Trophoblast cell (in vitro differentiated cells and primary cell): ENCODE measurements around the gene NCL.
A peak's percentile ranks its signal among the peaks of the same experiment; 100 is the strongest.

ENCODE experiments used
- DNase-seq, 2 donors: peaks; one replicate each; pipeline ENCODE4 v3.0.0-alpha.2; 2016
- H2AFZ ChIP-seq: 2 replicates; pipeline ENCODE4 v1.6.1; 2013; ENCODE audit warnings: low read length, moderate library complexity, mild to moderate bottlenecking; ENCODE audit not compliant: insufficient read depth, poor library complexity
- H2AK5ac ChIP-seq: 2 replicates; pipeline ENCODE4 v1.6.1; 2013; ENCODE audit warnings: mild to moderate bottlenecking, low read length
- H2BK120ac ChIP-seq: 2 replicates; pipeline ENCODE4 v1.6.1; 2013; ENCODE audit warnings: low read length, mild to moderate bottlenecking, moderate library complexity; ENCODE audit not compliant: insufficient read depth, poor library complexity
- H2BK12ac ChIP-seq: 2 replicates; pipeline ENCODE4 v1.6.1; 2013; ENCODE audit warnings: mild to moderate bottlenecking, low read length, moderate library complexity
- H2BK5ac ChIP-seq: 2 replicates; pipeline ENCODE4 v1.6.1; 2013; ENCODE audit warnings: low read length, low read depth, moderate library complexity, mild to moderate bottlenecking; ENCODE audit not compliant: poor library complexity
- H3K14ac ChIP-seq: 2 replicates; pipeline ENCODE4 v1.6.1; 2013; ENCODE audit warnings: mild to moderate bottlenecking, low read length
- H3K18ac ChIP-seq: 2 replicates; pipeline ENCODE4 v1.6.1; 2013; ENCODE audit warnings: mild to moderate bottlenecking, low read length
- H3K23ac ChIP-seq: 2 replicates; pipeline ENCODE4 v1.6.1; 2013; ENCODE audit warnings: low read length
- H3K27ac ChIP-seq: 2 replicates; pipeline ENCODE4 v1.5.1; 2013; ENCODE audit warnings: low read depth, mild to moderate bottlenecking, inconsistent platforms, low read length, moderate library complexity
- H3K27me3 ChIP-seq: 2 replicates; pipeline ENCODE4 v1.6.1; 2013; ENCODE audit warnings: inconsistent platforms, mild to moderate bottlenecking, low read length, moderate library complexity; ENCODE audit not compliant: insufficient read depth
- H3K36me3 ChIP-seq, 2 experiments: 1 replicate in 1 of 2; 2 replicates in 1 of 2; pipeline ENCODE4 v1.6.1; 2013; ENCODE audit warnings: low read length in 2 of 2, mild to moderate bottlenecking in 2 of 2, moderate library complexity in 1 of 2; ENCODE audit not compliant: insufficient read depth in 2 of 2, control insufficient read depth in 1 of 2
- H3K4ac ChIP-seq: 2 replicates; pipeline ENCODE4 v1.6.1; 2013; ENCODE audit warnings: low read depth, mild to moderate bottlenecking, low read length, moderate library complexity
- H3K4me1 ChIP-seq, 2 experiments: 1 replicate in 1 of 2; 2 replicates in 1 of 2; pipeline ENCODE4 v1.6.1; 2013; ENCODE audit warnings: low read length in 2 of 2, mild to moderate bottlenecking in 2 of 2, moderate library complexity in 1 of 2; ENCODE audit not compliant: insufficient read depth in 2 of 2, control insufficient read depth in 1 of 2
- H3K4me2 ChIP-seq: 2 replicates; pipeline ENCODE4 v1.6.1; 2013; ENCODE audit warnings: inconsistent platforms, mild to moderate bottlenecking, low read length, moderate library complexity
- H3K4me3 ChIP-seq: 2 replicates; pipeline ENCODE4 v1.5.1; 2013; ENCODE audit warnings: mild to moderate bottlenecking, low read depth, low read length, inconsistent platforms
- H3K79me1 ChIP-seq: one replicate; pipeline ENCODE4 v1.6.1; 2013; ENCODE audit warnings: low read length
- H3K79me2 ChIP-seq: 2 replicates; pipeline ENCODE4 v1.6.1; 2013; ENCODE audit warnings: low read length, mild to moderate bottlenecking; ENCODE audit not compliant: control insufficient read depth, insufficient read depth, poor library complexity
- H3K9ac ChIP-seq: 2 replicates; pipeline ENCODE4 v1.6.1; 2013; ENCODE audit warnings: mild to moderate bottlenecking, low read length
- H3K9me3 ChIP-seq: 2 replicates; pipeline ENCODE4 v1.6.1; 2013; ENCODE audit warnings: low read depth, mild to moderate bottlenecking, control low read depth, inconsistent platforms, low read length; ENCODE audit not compliant: insufficient read depth
- H4K12ac ChIP-seq: 2 replicates; pipeline ENCODE4 v1.6.1; 2013; ENCODE audit warnings: low read depth, mild to moderate bottlenecking, low read length, moderate library complexity
- H4K8ac ChIP-seq: 2 replicates; pipeline ENCODE4 v1.6.1; 2013; ENCODE audit warnings: low read depth, mild to moderate bottlenecking, low read length, moderate library complexity
- H4K91ac ChIP-seq: one replicate; pipeline ENCODE4 v1.6.1; 2013; ENCODE audit warnings: low read depth, mild to moderate bottlenecking, low read length, moderate library complexity
- WGBS: extraction: QIAGEN DNeasy Blood & Tissue Kit; methylation state at CpG from one replicate; pipeline ENCODE4 v1.1.7; 2013; ENCODE audit warnings: missing lambda C conversion rate; ENCODE audit not compliant: insufficient read length, insufficient coverage; ENCODE audit errors: extremely low coverage; 5-methylcytosine and 5-hydroxymethylcytosine counted together

The NCL gene

DNA sequence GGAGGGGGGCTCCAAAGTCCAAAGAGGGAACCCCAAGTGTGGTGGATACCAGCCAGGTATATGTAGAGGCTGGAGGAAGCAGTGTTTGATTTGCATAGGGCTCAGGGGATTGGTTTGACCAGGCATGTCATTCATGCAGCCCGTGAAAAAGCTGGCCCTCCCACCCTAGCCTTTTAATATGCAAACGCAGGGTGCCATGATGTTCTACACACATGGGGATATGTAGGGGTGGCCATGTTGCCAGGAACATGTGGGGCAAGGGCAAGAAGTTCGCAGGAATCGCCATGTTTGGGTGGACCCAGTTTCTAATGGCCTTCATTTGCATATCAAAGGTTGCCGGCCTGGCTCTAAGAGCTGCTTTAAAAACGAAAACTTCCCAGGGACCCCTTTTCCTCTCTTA, 35.1 kb downstream of the NCL start:
- Histone ChIP-seq H3K27me3 (no peaks in the 10 kb centered on the region), H3K27ac (no peak overlapping the region), H3K79me2 (no peaks in the 10 kb centered on the region), H2BK12ac (no peak overlapping the region), H3K36me3 (no peaks in the 10 kb centered on the region), H2AFZ (no peak overlapping the region), H3K9ac (no peak overlapping the region), H3K79me1 (no peaks in the 10 kb centered on the region), H4K12ac (no peak overlapping the region), H4K8ac (no peak overlapping the region), H3K4me3 (no peak overlapping the region), H2BK5ac (no peak overlapping the region), H3K14ac (no peak overlapping the region), H4K91ac (no peak overlapping the region), H3K18ac (no peak overlapping the region), H3K4me1 (peaks cover 7 to 10% of the 10 kb centered on the region in 2 experiments), H3K9me3 (peaks cover 2% of the 10 kb centered on the region), H2BK120ac (no peak overlapping the region), H2AK5ac (no peak overlapping the region), H3K4ac (no peak overlapping the region), H3K4me2 (no peak overlapping the region), H3K23ac (no peak overlapping the region)
- WGBS = no CpG with 5 or more reads among the region's 6 CpGs
- DNase-seq = no peak

DNA sequence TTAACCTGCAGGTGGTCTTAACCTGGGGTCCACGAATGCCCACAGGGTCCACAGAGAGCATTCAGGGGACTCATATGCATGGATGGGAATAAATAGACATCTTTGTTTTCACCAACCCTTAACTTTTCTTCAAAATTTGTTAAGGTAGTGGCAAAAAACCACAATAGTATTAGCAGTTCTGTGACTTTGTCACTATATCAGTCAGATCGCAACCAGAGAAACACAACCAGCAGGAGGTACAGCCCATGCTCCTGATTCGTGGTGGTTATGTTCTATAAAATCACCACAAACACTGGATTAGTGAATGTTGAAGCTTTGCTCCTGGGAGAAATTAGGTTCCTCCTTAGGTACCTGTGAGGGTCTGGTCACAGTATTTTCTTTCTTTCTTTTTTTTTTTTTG, 37.2 kb downstream of the NCL start:
- Histone ChIP-seq H3K9ac (no peak overlapping the region), H3K4me1 (peaks cover 7 to 10% of the 10 kb centered on the region in 2 experiments), H2BK12ac (no peak overlapping the region), H3K23ac (no peak overlapping the region), H3K27me3 (no peaks in the 10 kb centered on the region), H3K36me3 (no peaks in the 10 kb centered on the region), H2BK120ac (no peak overlapping the region), H3K4ac (no peak overlapping the region), H3K9me3 (peaks cover 2% of the 10 kb centered on the region), H3K79me2 (no peaks in the 10 kb centered on the region), H4K8ac (no peak overlapping the region), H3K18ac (no peak overlapping the region), H3K79me1 (no peaks in the 10 kb centered on the region), H2AK5ac (no peak overlapping the region), H4K12ac (no peak overlapping the region), H3K4me3 (no peak overlapping the region), H4K91ac (no peak overlapping the region), H2BK5ac (no peak overlapping the region), H3K27ac (no peak overlapping the region), H3K4me2 (no peak overlapping the region), H3K14ac (no peak overlapping the region), H2AFZ (no peak overlapping the region)
- DNase-seq = no peak
- WGBS = no CpG with 5 or more reads among the region's 3 CpGs

DNA sequence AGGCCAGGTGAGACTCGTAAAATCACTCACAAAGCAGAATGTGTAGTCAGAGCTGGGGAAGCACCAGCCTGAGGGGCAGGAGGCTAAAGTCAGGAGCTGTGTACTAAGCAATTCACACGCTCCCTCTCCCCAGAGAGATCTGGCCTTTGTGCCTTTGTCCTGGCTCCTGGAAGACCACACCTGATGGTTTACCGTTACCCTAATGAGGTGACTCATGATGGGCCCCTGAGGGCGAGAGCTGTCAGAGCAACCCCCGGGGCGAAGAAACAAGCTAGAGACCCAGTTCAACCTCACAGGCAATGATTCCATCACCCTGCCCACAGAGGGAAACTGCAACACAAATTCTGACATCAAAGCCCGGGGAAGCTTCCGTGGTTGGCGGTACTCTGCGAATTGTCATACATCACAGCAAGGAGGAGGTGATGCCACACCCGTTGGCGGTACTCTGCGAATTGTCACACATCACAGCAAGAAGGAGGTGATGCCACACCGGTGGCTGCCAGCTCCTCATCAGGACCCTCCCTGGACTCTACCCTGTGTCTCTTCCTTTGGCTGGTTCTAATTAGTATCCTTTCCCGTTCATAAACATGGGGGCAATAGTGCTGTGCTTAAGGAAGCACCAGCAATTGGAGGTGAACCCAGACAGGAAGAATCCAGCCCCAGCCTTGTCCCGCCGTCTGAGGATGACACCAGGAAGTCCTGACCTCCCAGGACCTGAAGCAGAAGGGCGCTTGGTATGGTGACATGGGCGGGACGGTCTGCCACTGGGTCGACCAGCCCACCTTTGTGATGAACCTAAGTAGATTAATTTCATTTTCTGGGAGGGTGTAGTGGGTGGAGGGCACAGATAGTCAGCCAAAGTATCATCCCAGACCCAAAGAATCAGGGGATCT, 38.2 kb downstream of the NCL start:
- Histone ChIP-seq H3K9me3 (no peaks in the 10 kb centered on the region), H4K8ac (no peak overlapping the region), H3K4me3 (peak overlapping the region; percentile 12), H3K9ac (no peak overlapping the region), H2AFZ (no peak overlapping the region), H3K79me1 (no peaks in the 10 kb centered on the region), H2BK120ac (no peak overlapping the region), H3K14ac (no peak overlapping the region), H3K23ac (no peak overlapping the region), H3K18ac (no peak overlapping the region), H3K4me2 (no peak overlapping the region), H3K27ac (no peak overlapping the region), H2BK12ac (no peak overlapping the region), H2BK5ac (no peak overlapping the region), H4K91ac (no peak overlapping the region), H3K36me3 (no peaks in the 10 kb centered on the region), H2AK5ac (no peak overlapping the region), H3K4ac (no peak overlapping the region), H4K12ac (no peak overlapping the region), H3K4me1 (peaks cover 9 to 10% of the 10 kb centered on the region in 2 experiments), H3K79me2 (no peaks in the 10 kb centered on the region), H3K27me3 (no peaks in the 10 kb centered on the region)
- no CpG with 5 or more reads among the region's 21 CpGs for WGBS
- peak; percentile 93 to 96 for DNase-seq

DNA sequence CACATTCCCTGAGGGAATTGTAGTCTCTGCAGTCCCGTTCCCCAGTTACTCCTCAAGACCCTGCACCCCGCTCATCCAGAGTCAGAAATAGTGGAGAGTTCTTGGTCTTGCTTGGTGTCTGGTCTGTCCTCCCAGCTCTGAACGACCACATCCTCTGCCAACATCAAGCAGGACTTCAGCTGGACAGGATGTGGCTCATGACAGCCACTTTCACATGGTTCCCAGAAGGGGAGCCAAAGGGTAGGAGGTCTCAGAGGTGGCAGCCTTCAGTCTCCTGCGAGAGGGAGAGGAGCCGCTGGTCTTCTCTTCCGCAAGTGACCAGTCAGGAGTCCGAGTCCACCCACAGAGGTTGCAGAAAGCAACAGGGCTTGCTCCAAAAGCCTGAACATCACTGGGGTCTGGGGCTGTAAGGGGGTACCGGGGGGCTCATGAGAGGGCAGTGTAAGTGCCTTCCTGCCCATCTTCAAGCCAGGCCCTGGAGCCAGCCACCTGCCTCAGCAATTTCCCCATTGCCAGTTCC, 38.9 kb downstream of the NCL start:
- no peak overlapping the region for H3K4me3 ChIP-seq
- H3K27me3 ChIP-seq = no peaks in the 10 kb centered on the region
- no peak overlapping the region for H2BK120ac ChIP-seq
- H2BK12ac ChIP-seq = no peak overlapping the region
- H4K12ac ChIP-seq = no peak overlapping the region
- no peaks in the 10 kb centered on the region for H3K79me1 ChIP-seq
- H3K4ac ChIP-seq = no peak overlapping the region
- H3K36me3 ChIP-seq = no peaks in the 10 kb centered on the region
- H3K4me2 ChIP-seq = no peak overlapping the region
- H3K27ac ChIP-seq = no peak overlapping the region
- peaks cover 11 to 13% of the 10 kb centered on the region in 2 experiments for H3K4me1 ChIP-seq
- WGBS = no CpG with 5 or more reads among the region's 8 CpGs
- H3K23ac ChIP-seq = no peak overlapping the region
- no peaks in the 10 kb centered on the region for H3K79me2 ChIP-seq
- no peak overlapping the region for H3K9ac ChIP-seq
- no peak overlapping the region for H4K91ac ChIP-seq
- no peak overlapping the region for H2AFZ ChIP-seq
- no peak overlapping the region for H3K14ac ChIP-seq
- no peak for DNase-seq
- H4K8ac ChIP-seq = no peak overlapping the region
- H2AK5ac ChIP-seq = no peak overlapping the region
- H2BK5ac ChIP-seq = no peak overlapping the region
- no peaks in the 10 kb centered on the region for H3K9me3 ChIP-seq
- no peak overlapping the region for H3K18ac ChIP-seq
